ENCODE results near the gene TMEM145. TPM values are rescaled to one million over a fixed set of nuclear protein-coding genes. Genes with fewer than 3 reads are reported as not detected.

The TMEM145 gene
- total and polyA plus RNA-seq, 2 donors from 2014 or later: not detected

DNA sequence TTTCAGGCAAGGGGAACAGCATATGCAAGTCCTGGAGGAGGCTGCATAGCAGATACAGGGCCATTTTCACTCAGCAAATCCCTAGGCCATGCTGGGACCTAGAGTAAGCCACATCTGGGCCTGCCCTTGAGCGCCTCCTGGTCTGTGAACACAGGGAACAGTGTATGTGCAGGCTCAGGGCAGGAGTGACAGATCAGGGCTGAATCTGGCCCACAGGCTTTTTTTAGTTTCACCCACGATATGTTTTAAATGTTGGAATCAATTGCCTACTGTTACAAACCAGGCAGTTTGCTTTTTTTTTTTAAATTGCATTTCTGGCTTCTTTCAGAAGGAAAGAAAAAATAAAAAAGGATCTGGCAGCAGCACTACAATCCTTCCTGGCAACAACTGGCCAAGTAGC is 1.5 kb upstream of the TMEM145 start:
- FAIRE-seq (no peak), DNase-seq (no peak)
- no peak overlapping the region for H3K27ac ChIP-seq (ENCODE audit: low read depth in 2 of 2, low read length in 2 of 2)
- H3K36me3 ChIP-seq (ENCODE audit: control insufficient read depth in 2 of 3, insufficient read depth in 3 of 3, low read length in 3 of 3): no peaks in the 10 kb centered on the region
- H3K9ac ChIP-seq (ENCODE audit: low read length in 3 of 3): no peak overlapping the region
- intact Hi-C loops (cut with DNase I): no loop called here
- no peak overlapping the region for H3K4me3 ChIP-seq (ENCODE audit: low read length in 3 of 3)
- H3K9me3 ChIP-seq (ENCODE audit: control insufficient read depth in 2 of 3, insufficient read depth in 1 of 3, low read length in 3 of 3): no peaks in the 10 kb centered on the region
- H3K4me1 ChIP-seq (ENCODE audit: control insufficient read depth in 2 of 3, insufficient read depth in 2 of 3, low read depth in 1 of 3, low read length in 3 of 3): no peaks in the 10 kb centered on the region
- TF ChIP-seq, protein P1, sequence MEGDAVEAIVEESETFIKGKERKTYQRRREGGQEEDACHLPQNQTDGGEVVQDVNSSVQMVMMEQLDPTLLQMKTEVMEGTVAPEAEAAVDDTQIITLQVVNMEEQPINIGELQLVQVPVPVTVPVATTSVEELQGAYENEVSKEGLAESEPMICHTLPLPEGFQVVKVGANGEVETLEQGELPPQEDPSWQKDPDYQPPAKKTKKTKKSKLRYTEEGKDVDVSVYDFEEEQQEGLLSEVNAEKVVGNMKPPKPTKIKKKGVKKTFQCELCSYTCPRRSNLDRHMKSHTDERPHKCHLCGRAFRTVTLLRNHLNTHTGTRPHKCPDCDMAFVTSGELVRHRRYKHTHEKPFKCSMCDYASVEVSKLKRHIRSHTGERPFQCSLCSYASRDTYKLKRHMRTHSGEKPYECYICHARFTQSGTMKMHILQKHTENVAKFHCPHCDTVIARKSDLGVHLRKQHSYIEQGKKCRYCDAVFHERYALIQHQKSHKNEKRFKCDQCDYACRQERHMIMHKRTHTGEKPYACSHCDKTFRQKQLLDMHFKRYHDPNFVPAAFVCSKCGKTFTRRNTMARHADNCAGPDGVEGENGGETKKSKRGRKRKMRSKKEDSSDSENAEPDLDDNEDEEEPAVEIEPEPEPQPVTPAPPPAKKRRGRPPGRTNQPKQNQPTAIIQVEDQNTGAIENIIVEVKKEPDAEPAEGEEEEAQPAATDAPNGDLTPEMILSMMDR (IDR thresholded peaks at IDR 0.05; ENCODE audit: borderline replicate concordance, extremely low read depth, insufficient read depth): no peak
- no peaks in the 10 kb centered on the region for H3K27me3 ChIP-seq (ENCODE audit: control insufficient read depth, insufficient read depth, low read length)

DNA sequence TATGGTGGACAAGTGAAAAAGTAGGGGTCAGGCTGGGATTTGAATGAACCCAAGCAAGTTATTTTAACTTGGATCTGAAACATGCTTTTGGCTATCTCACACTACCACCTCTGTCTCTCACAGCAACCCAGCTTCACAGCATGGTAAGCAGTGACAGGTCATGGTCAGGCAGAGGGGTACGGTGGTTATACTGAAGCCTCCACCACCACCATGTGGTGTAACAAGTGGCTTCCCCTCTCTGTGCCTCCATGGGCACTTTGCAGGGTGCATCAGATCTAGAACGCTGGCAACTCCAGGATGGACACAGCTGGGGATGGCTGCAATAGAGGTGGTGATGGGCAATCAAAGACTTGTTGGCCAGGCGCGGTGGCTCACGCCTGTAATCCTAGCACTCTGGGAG is 739 bp upstream of the TMEM145 start:
- TF ChIP-seq, protein P1 (IDR thresholded peaks at IDR 0.05; ENCODE audit: borderline replicate concordance, extremely low read depth, insufficient read depth): no peak
- intact Hi-C loops (cut with DNase I): no loop called here
- no peak overlapping the region for H3K27ac ChIP-seq (ENCODE audit: low read depth in 2 of 2, low read length in 2 of 2)
- no peaks in the 10 kb centered on the region for H3K4me1 ChIP-seq (ENCODE audit: control insufficient read depth in 2 of 3, insufficient read depth in 2 of 3, low read depth in 1 of 3, low read length in 3 of 3)
- H3K9me3 ChIP-seq (ENCODE audit: control insufficient read depth in 2 of 3, insufficient read depth in 1 of 3, low read length in 3 of 3): no peaks in the 10 kb centered on the region
- FAIRE-seq (no peak), DNase-seq (no peak)
- H3K36me3 ChIP-seq (ENCODE audit: control insufficient read depth in 2 of 3, insufficient read depth in 3 of 3, low read length in 3 of 3): no peaks in the 10 kb centered on the region
- no peak overlapping the region for H3K4me3 ChIP-seq (ENCODE audit: low read length in 3 of 3)
- H3K27me3 ChIP-seq (ENCODE audit: control insufficient read depth, insufficient read depth, low read length): no peaks in the 10 kb centered on the region
- no peak overlapping the region for H3K9ac ChIP-seq (ENCODE audit: low read length in 3 of 3)

DNA sequence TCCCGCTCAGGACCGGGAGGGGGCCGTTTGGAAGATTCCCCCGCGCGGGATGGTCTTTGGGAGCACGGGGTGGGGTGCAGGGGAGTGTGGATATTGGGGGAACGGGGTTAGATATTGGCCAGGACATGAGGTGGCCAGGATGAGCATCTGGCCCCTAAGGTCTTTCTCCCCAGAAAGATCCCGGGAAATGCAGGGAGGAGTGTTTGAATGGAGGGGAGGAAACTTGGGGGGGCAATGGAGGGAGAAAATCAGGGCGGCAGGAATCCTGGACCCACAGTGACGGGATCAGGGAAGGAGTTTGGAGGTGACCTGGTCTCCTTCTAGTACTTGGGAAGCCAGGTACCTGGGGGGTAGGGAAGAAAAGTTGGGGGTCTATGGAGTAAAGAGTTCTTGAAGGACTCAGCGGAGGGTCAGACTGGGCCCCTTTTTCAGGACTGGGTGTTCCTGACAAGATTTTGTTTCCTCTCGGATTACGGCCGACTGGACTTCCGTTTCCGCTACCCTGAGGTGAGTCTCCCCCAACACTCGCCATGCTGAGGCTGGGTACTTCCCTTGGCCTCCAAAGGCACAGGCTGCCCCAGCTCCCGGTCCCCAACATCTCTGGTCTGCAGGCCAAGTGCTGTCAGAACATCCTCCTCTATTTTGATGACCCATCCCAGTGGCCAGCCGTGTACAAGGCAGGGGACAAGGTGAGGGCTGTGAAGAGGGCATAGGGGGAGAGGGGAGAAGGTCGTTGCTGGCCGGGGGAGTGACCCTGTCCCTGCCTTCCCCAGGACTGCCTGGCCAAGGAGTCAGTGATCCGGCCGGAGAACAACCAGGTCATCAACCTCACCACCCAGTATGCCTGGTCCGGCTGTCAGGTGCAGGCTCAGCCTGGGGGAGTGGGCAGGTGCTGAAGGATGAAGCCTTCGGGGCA is 989 bp downstream of the TMEM145 start:
- Histone ChIP-seq H3K4me3 (ENCODE audit: low read length in 3 of 3) (no peak overlapping the region), H3K36me3 (ENCODE audit: control insufficient read depth in 2 of 3, insufficient read depth in 3 of 3, low read length in 3 of 3) (no peaks in the 10 kb centered on the region), H3K27me3 (ENCODE audit: control insufficient read depth, insufficient read depth, low read length) (no peaks in the 10 kb centered on the region), H3K4me1 (ENCODE audit: control insufficient read depth in 2 of 3, insufficient read depth in 2 of 3, low read depth in 1 of 3, low read length in 3 of 3) (no peaks in the 10 kb centered on the region), H3K9me3 (ENCODE audit: control insufficient read depth in 2 of 3, insufficient read depth in 1 of 3, low read length in 3 of 3) (no peaks in the 10 kb centered on the region), H3K27ac (ENCODE audit: low read depth in 2 of 2, low read length in 2 of 2) (no peak overlapping the region), H3K9ac (ENCODE audit: low read length in 3 of 3) (no peak overlapping the region)
- TF ChIP-seq, protein P1 (IDR thresholded peaks at IDR 0.05; ENCODE audit: borderline replicate concordance, extremely low read depth, insufficient read depth): no peak
- DNase-seq: no peak
- no peak for FAIRE-seq
- intact Hi-C loops (cut with DNase I): no loop called here

Data from kidney (tissue), 14 donors.